HK-2 (cell line): ENCODE measurements around the gene CCDC80.

Experiments used
- DNase-seq: peaks from one replicate; pipeline ENCODE4 v3.0.0-alpha.2; 2018; ENCODE audit not compliant: unreplicated experiment

CCDC80 gene, protein sequence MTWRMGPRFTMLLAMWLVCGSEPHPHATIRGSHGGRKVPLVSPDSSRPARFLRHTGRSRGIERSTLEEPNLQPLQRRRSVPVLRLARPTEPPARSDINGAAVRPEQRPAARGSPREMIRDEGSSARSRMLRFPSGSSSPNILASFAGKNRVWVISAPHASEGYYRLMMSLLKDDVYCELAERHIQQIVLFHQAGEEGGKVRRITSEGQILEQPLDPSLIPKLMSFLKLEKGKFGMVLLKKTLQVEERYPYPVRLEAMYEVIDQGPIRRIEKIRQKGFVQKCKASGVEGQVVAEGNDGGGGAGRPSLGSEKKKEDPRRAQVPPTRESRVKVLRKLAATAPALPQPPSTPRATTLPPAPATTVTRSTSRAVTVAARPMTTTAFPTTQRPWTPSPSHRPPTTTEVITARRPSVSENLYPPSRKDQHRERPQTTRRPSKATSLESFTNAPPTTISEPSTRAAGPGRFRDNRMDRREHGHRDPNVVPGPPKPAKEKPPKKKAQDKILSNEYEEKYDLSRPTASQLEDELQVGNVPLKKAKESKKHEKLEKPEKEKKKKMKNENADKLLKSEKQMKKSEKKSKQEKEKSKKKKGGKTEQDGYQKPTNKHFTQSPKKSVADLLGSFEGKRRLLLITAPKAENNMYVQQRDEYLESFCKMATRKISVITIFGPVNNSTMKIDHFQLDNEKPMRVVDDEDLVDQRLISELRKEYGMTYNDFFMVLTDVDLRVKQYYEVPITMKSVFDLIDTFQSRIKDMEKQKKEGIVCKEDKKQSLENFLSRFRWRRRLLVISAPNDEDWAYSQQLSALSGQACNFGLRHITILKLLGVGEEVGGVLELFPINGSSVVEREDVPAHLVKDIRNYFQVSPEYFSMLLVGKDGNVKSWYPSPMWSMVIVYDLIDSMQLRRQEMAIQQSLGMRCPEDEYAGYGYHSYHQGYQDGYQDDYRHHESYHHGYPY

GRCh38 chr3:112640930-112641801 lies at the start of gene CCDC80:
TSS of gene CCDC80 (minus strand) at chr3:112641143. CDS start at chr3:112639905, 1,238 bp downstream.
- peak; percentile 65 for DNase-seq

GRCh38 chr3:112689989-112690388 lies 49.0 kb upstream of the CCDC80 start:
- no peak for DNase-seq

GRCh38 chr3:112689385-112689784 lies 48.4 kb upstream of the CCDC80 start:
- DNase-seq: no peak

GRCh38 chr3:112688819-112689218 lies 47.9 kb upstream of the CCDC80 start:
- DNase-seq: no peak

- DNase-seq: no peak
Observed at GRCh38 chr3:112688085-112688769, 47.3 kb upstream of the CCDC80 start.

- no peak for DNase-seq
Observed at GRCh38 chr3:112687616-112688015, 46.7 kb upstream of the CCDC80 start.

- no peak for DNase-seq
Observed at GRCh38 chr3:112687211-112687610, 46.3 kb upstream of the CCDC80 start.

GRCh38 chr3:112685956-112686799 lies 45.2 kb upstream of the CCDC80 start:
- DNase-seq: no peak

- DNase-seq: no peak
Observed at GRCh38 chr3:112685420-112685819, 44.5 kb upstream of the CCDC80 start.

- DNase-seq: no peak
Observed at GRCh38 chr3:112682361-112682760, 41.4 kb upstream of the CCDC80 start.

DNA sequence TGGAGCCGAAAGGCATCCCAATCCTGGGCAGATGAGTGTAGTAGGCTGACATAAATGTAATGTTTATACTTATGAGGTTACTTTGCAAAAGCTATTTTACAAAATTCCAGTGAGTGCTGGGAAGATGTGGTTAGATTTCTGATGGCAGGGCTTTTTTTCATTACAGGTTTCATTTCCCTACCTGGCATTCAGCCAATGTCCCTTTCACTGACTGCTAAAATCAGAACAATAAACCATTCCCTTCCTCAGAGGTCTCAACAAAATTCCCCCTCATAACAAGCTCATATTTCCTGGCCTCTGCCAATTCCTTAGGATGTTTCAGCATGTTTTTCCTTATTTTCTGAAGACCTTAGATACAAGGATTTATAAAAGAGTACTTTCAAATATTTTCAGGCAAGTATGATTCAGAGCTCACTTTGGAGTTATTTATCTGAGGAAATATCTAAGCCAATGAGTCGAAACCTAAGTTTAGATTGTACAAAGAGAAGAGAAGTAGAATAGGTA lies 40.9 kb upstream of the CCDC80 start:
- DNase-seq: no peak

DNA sequence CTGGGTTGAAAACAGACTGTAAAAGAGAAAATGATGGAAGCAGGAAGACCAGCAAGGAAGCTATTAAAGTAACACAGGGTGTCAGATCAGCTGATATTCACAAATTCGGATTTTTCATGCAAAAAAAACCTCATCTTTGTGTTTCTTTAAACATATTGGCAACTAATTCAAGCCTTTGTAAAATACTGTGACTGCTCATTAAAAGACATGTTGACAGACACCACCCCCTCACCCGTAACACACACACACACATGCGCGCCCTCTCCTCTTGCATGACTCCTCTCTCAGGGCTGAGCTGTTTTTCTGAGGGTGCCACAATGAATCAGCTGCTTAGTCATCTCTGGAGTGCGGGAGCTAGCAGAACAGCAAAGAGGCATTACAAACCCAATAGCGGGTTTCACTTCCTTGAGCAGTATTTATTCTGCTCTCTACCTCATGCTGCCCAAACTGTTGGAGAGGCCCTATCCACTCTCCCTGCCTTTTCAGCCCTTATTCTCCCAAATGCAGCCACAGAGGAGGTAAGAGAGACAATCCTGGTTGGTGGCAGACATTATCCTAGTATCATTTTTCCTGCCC lies 35.8 kb upstream of the CCDC80 start:
- peak; percentile 88 for DNase-seq

- DNase-seq: no peak
Observed at GRCh38 chr3:112675943-112676535, 35.1 kb upstream of the CCDC80 start.

DNA sequence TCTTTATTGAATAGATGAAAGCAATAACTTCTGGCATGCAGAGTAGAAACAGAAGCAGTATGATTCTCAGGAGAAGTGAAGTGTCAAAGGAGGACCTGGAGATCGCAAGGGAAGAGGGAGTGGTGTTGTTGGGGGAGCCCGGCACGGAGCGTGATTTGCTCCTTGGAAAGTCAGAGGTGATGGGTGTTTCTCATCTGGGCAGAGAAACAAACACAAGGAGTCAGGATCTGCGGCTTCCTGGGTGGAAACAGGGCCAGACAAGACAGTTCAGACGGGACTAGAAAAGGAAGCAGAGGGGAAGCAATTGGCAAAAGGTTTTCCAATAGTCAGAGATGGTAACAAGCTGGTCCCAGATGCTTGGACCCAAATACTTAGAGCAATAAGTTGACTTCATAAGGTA lies 34.4 kb upstream of the CCDC80 start:
- DNase-seq: no peak

DNA sequence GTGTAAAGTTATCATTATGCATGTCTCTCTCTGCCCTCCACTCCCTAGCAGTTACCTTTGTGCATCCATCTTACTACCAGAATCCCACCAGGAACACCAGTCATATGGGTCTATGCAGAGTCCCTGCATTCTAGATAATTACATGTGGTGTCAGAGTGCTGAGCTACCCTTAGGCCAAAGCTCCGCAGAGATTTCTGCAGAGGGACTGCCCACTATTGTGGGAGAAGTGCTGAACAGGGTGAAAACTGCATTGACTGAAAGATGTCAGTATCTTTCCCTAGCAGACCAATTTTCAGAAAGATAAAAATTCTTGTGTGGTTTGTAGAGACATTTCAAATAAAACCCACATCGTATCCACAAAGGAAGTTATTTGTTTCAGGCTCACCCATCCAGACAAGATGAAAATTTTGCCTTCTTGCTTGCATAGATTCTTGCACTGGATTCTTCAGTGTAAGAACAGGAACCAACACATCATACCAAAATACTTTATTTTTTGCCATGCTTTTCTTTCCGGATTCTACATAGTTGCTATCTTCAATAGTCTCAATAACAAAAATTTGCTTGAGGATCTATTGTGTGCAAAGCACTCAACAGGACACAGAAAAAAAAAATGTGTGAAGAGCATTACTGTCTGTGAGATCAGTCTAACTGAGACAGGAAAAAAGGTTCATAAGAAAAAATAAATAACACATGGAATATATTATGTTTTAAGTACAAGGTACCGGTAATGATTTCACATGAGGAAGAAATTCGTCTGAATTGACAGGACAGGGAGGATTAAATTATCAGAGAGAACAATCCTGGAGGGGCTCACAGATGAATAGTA lies 32.0 kb upstream of the CCDC80 start:
- DNase-seq: no peak

DNA sequence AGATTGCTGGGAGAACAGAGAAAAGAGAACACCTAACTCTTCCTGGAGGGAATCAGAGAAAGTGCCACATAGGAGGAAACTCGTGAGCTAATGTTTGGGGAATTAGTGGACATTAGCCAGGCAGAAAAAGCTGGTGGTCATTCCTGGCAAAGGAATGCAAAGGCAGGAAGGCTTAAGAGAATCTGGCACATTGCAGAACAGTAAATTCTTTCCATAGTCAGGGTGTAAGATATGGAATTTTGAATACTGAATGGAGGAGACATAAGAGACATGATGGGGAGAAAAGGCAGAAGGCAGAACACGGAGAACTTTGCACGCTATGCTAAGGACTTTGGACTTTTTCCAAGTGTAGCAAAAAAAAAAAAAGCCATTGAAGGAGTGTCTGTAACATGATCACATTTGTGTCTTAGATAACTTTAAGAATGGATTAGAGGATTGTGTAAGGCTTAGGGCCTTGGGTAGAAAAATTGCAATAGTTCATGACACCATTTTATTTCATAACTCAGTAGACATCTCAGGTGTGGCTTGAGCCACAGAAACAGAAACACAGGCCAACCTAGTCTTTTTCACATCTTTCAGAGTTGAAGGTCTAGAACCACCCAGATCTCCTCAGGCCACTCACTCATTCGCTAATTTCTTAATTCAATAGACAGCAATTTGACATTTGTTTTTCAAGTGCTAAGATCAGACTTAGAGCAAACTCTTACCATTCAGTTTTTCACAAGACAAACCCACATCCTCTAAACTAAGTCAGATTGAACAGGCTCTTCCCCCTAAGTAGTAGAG lies 31.2 kb upstream of the CCDC80 start:
- DNase-seq: no peak

GRCh38 chr3:112670824-112671223 lies 29.9 kb upstream of the CCDC80 start:
- DNase-seq: no peak

GRCh38 chr3:112667599-112667998 lies 26.7 kb upstream of the CCDC80 start:
- DNase-seq: no peak
